Endodermal cell (in vitro differentiated cells): Measurements from ENCODE around the gene ACRBP. TPM values are rescaled to one million over a fixed set of nuclear protein-coding genes. Genes with fewer than 3 reads are reported as not detected.
"Not testable (repeated sequence)": the region's sequence is repeated elsewhere in the genome, so short reads cannot be mapped to it uniquely, and the experiment has no call there.

Source experiments
- DNase-seq: peaks from one replicate; pipeline ENCODE4 v3.0.0-alpha.2; 2017
- H3K27ac ChIP-seq: 2 replicates; pipeline ENCODE4 v1.5.1; 2013; ENCODE audit warnings: mild to moderate bottlenecking, low read depth, low read length, moderate library complexity
- H3K27me3 ChIP-seq: 2 replicates; pipeline ENCODE4 v1.6.1; 2013; ENCODE audit warnings: mild to moderate bottlenecking, low read length, moderate library complexity; ENCODE audit not compliant: insufficient read depth, control insufficient read depth, poor library complexity, severe bottlenecking
- H3K36me3 ChIP-seq: 2 replicates; pipeline ENCODE4 v1.7.0; 2013; ENCODE audit warnings: mild to moderate bottlenecking, low read length, moderate library complexity; ENCODE audit not compliant: control insufficient read depth, insufficient read depth
- H3K4me1 ChIP-seq: one replicate; pipeline ENCODE4 v1.7.0; 2013; ENCODE audit warnings: low read length; ENCODE audit not compliant: control insufficient read depth, insufficient read depth
- H3K4me3 ChIP-seq: 2 replicates; pipeline ENCODE4 v1.5.1; 2013; ENCODE audit warnings: mild to moderate bottlenecking, low read length, moderate library complexity
- H3K9ac ChIP-seq: 2 replicates; pipeline ENCODE4 v1.6.1; 2013; ENCODE audit warnings: mild to moderate bottlenecking, low read length, moderate library complexity; ENCODE audit not compliant: poor library complexity, severe bottlenecking; ENCODE audit errors: extremely low read depth
- H3K9me3 ChIP-seq: 2 replicates; pipeline ENCODE4 v1.6.1; 2013; ENCODE audit warnings: mild to moderate bottlenecking, low read length, moderate library complexity; ENCODE audit not compliant: control insufficient read depth
- H3K27ac Mint-ChIP-seq: 2 replicates; pipeline ENCODE4 v1.8.0; 2020; ENCODE audit warnings: mixed read lengths
- H3K27me3 Mint-ChIP-seq: 2 replicates; pipeline ENCODE4 v1.8.0; 2021; ENCODE audit warnings: mild to moderate bottlenecking, mixed read lengths; ENCODE audit not compliant: insufficient read depth
- H3K36me3 Mint-ChIP-seq: 2 replicates; pipeline ENCODE4 v1.8.0; 2020; ENCODE audit warnings: low read depth, mixed read lengths
- H3K4me1 Mint-ChIP-seq: 2 replicates; pipeline ENCODE4 v1.8.0; 2020; ENCODE audit warnings: mixed read lengths
- H3K4me3 Mint-ChIP-seq: 2 replicates; pipeline ENCODE4 v1.8.0; 2020; ENCODE audit warnings: mild to moderate bottlenecking, moderate library complexity, mixed read lengths
- H3K9me3 Mint-ChIP-seq: 2 replicates; pipeline ENCODE4 v1.8.0; 2020; ENCODE audit warnings: mild to moderate bottlenecking, mixed read lengths
- WGBS, 2 experiments: methylation state at CpG; one replicate each; pipeline versions ENCODE4 v1.1.5 to v1.1.7; 2013; ENCODE audit warnings: missing lambda C conversion rate in 2 of 2, mixed read lengths in 1 of 2; ENCODE audit not compliant: insufficient coverage in 1 of 2, insufficient read length in 1 of 2; 5-methylcytosine and 5-hydroxymethylcytosine counted together
- total RNA-seq, 2 donors: library from RNA; stranded (reverse); fragmentation: NEBNext Ultra II Directional in 1 of 2; extraction: Animal tissue kit (Norgen Biotek cat#: 25700) in 1 of 2; gene quantifications; 2 replicates in 1 of 2; 3 replicates in 1 of 2; pipeline ENCODE4 v1.2.1, GENCODE V29; 2021
- TF ChIP-seq, protein P1 (sequence below): fragments of 200-600 bp; sonication (generic); conservative IDR thresholded peaks from 2 replicates; pipeline ENCODE4 v1.5.0; 2021; ENCODE audit warnings: antibody characterized with exemption, mild to moderate bottlenecking

ACRBP gene
- total RNA-seq, 2 donors from 2014 or later = 1.9 to 3.9 TPM

DNA sequence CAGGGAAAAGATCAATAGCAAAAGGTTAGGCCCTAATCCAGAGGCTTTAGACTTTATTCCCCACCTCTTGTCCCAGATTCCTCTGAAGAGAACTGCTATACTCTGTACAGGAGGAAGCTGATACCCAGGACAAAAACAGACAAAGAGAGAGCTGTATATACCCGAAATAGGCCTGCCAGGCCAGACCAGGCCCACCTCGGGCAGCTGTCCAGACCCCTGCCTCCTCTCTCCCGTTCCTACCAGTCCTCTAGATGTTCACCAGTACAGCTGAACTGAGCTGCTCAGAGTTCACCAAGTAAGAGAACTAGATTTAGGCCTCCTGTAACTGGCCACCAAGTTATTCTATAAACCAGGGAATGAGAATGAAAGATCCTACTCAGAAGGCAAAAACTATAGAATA, 44.7 kb downstream of the ACRBP start:
- Histone ChIP-seq H3K4me3 (no peak overlapping the region), H3K36me3 (peaks cover 76% of the 10 kb centered on the region), H3K27me3 (no peaks in the 10 kb centered on the region), H3K27ac (no peak overlapping the region), H3K9me3 (no peaks in the 10 kb centered on the region), H3K9ac (no peak overlapping the region), H3K4me1 (peaks cover 4% of the 10 kb centered on the region)
- TF ChIP-seq, protein P1, sequence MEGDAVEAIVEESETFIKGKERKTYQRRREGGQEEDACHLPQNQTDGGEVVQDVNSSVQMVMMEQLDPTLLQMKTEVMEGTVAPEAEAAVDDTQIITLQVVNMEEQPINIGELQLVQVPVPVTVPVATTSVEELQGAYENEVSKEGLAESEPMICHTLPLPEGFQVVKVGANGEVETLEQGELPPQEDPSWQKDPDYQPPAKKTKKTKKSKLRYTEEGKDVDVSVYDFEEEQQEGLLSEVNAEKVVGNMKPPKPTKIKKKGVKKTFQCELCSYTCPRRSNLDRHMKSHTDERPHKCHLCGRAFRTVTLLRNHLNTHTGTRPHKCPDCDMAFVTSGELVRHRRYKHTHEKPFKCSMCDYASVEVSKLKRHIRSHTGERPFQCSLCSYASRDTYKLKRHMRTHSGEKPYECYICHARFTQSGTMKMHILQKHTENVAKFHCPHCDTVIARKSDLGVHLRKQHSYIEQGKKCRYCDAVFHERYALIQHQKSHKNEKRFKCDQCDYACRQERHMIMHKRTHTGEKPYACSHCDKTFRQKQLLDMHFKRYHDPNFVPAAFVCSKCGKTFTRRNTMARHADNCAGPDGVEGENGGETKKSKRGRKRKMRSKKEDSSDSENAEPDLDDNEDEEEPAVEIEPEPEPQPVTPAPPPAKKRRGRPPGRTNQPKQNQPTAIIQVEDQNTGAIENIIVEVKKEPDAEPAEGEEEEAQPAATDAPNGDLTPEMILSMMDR = no peak
- no peaks in the 10 kb centered on the region for H3K9me3 Mint-ChIP-seq
- peaks cover 75% of the 10 kb centered on the region for H3K36me3 Mint-ChIP-seq
- DNase-seq = no peak
- H3K4me3 Mint-ChIP-seq = no peak overlapping the region
- WGBS, 2 experiments = 94 to 100% methylated on average over 3 of the region's 3 CpGs
- H3K4me1 Mint-ChIP-seq = peaks cover 30% of the 10 kb centered on the region
- no peaks in the 10 kb centered on the region for H3K27me3 Mint-ChIP-seq
- peak overlapping the region; percentile 1 for H3K27ac Mint-ChIP-seq

DNA sequence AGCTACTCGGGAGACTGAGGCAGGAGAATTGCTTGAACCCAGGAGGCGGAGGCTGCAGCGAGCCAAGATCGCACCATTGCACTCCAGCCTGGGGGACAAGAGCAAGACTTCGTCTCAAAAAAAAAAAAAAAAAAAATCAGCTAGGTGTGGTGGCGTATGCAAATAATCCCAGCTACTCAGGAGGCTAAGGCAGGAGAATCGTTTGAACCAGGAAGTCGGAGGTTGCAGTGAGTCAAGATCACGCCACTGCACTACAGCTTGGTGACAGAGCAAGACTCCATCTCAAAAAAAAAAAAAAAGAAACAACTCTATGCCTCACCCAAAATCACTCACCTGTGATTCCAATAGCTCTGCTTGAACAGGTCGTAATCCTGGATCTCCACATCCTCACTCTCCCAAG, 51.6 kb downstream of the ACRBP start:
- not testable (repeated sequence) for H3K4me3 ChIP-seq, H3K4me1 Mint-ChIP-seq, H3K4me1 ChIP-seq, H3K27me3 ChIP-seq, H3K27ac ChIP-seq, H3K4me3 Mint-ChIP-seq, H3K9me3 Mint-ChIP-seq, DNase-seq, H3K9me3 ChIP-seq, H3K27me3 Mint-ChIP-seq, H3K9ac ChIP-seq
- Mint-ChIP-seq H3K36me3 (peaks cover 84% of the 10 kb centered on the region), H3K27ac (peak overlapping the region; percentile 19)
- WGBS, 2 experiments = 94 to 96% methylated on average over 7 to 10 of the region's 10 CpGs
- H3K36me3 ChIP-seq = peaks cover 85% of the 10 kb centered on the region

DNA sequence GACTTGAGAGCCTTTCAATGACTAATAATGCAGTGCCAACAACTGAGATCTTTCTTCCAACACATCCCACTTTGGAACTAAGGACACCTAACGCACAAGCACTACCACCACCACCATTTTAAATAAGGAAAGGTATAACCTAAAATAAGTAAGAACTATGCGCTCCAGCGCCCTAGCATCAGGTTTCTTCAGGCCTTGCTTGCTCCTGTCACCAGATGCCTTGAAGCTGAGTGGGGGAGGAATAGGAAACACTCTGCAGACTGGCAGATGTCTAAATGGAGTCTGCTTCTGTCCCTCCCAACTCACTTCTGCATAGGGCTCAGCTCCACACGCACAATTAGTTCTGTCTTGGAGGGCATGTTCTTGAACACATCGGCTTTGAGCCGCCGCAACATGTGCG, 55.1 kb downstream of the ACRBP start:
- no peaks in the 10 kb centered on the region for H3K27me3 Mint-ChIP-seq
- H3K4me1 Mint-ChIP-seq = no peaks in the 10 kb centered on the region
- H3K36me3 Mint-ChIP-seq = peaks cover 88% of the 10 kb centered on the region
- no peaks in the 10 kb centered on the region for H3K4me1 ChIP-seq
- H3K27me3 ChIP-seq = no peaks in the 10 kb centered on the region
- DNase-seq = no peak
- no peaks in the 10 kb centered on the region for H3K9me3 Mint-ChIP-seq
- no peak overlapping the region for H3K27ac Mint-ChIP-seq
- no peak overlapping the region for H3K4me3 ChIP-seq
- TF ChIP-seq, protein P1 = no peak
- H3K27ac ChIP-seq = no peak overlapping the region
- H3K9ac ChIP-seq = no peak overlapping the region
- H3K9me3 ChIP-seq = no peaks in the 10 kb centered on the region
- H3K36me3 ChIP-seq = peaks cover 89% of the 10 kb centered on the region
- no peak overlapping the region for H3K4me3 Mint-ChIP-seq
- 98 to 100% methylated on average over 5 to 8 of the region's 8 CpGs for WGBS, 2 experiments

Other genes with a start within 250 kb of the ACRBP start
- gene CD27, start 202.5 kb downstream of the ACRBP start, total RNA-seq = under 1 TPM in 1 of 2 donors, not detected in 1; 0.44 TPM
- gene TAPBPL, start 195.4 kb downstream of the ACRBP start, total RNA-seq = 1 to 10 TPM in 1 of 2 donors, under 1 TPM in 1; 0.55 to 1.4 TPM
- gene VAMP1, start 176.8 kb downstream of the ACRBP start, total RNA-seq = 10 to 100 TPM in 1 of 2 donors, 1 to 10 TPM in 1; 5.6 to 17.8 TPM
- gene MRPL51, start 154.2 kb downstream of the ACRBP start, total RNA-seq = 100 to 1,000 TPM; 196 to 450 TPM
- 100 to 1,000 TPM in 1 of 2 donors, 10 to 100 TPM in 1; 90.3 to 150 TPM for gene NCAPD2, start 153.3 kb downstream of the ACRBP start, total RNA-seq
- gene GAPDH, start 112.9 kb downstream of the ACRBP start, total RNA-seq = 1,000 to 10,000 TPM; 2,848 to 5,273 TPM
- gene IFFO1, start 91.4 kb downstream of the ACRBP start, total RNA-seq = 10 to 100 TPM; 10.9 to 30.7 TPM
- gene NOP2, start 79.1 kb downstream of the ACRBP start, total RNA-seq = 100 to 1,000 TPM in 1 of 2 donors, 10 to 100 TPM in 1; 51.6 to 135 TPM
- 100 to 1,000 TPM; 276 to 385 TPM for gene CHD4, start 40.1 kb downstream of the ACRBP start, total RNA-seq
- under 1 TPM; 0.24 to 0.73 TPM for gene LPAR5, start 11.5 kb downstream of the ACRBP start, total RNA-seq
- gene ING4, start 15.7 kb upstream of the ACRBP start, total RNA-seq = 10 to 100 TPM; 30.5 to 60.3 TPM
- gene ZNF384, start 41.9 kb upstream of the ACRBP start, total RNA-seq = 100 to 1,000 TPM in 1 of 2 donors, 10 to 100 TPM in 1; 74.4 to 146 TPM
- gene PIANP, start 53.4 kb upstream of the ACRBP start, total RNA-seq = 1 to 10 TPM; 2.6 to 7.1 TPM
- gene COPS7A, start 76.6 kb upstream of the ACRBP start, total RNA-seq = 10 to 100 TPM; 43.3 to 69.2 TPM
- 100 to 1,000 TPM; 219 to 393 TPM for gene MLF2, start 105.7 kb upstream of the ACRBP start, total RNA-seq
- 100 to 1,000 TPM; 637 to 888 TPM for gene PTMS, start 118.9 kb upstream of the ACRBP start, total RNA-seq
- gene LAG3, start 125.1 kb upstream of the ACRBP start, total RNA-seq = 1 to 10 TPM; 1.9 to 7.3 TPM
- gene CD4, start 142.1 kb upstream of the ACRBP start, total RNA-seq = 1 to 10 TPM in 1 of 2 donors, under 1 TPM in 1; 0.77 to 1.3 TPM
- gene GPR162, start 174.4 kb upstream of the ACRBP start, total RNA-seq = 10 to 100 TPM; 14.7 to 15.0 TPM
- 10 to 100 TPM; 58.4 to 63.1 TPM for gene P3H3, start 181.0 kb upstream of the ACRBP start, total RNA-seq
- 10 to 100 TPM; 10.0 to 17.1 TPM for gene GNB3, start 193.5 kb upstream of the ACRBP start, total RNA-seq
- 10 to 100 TPM; 53.1 to 63.9 TPM for gene CDCA3, start 203.9 kb upstream of the ACRBP start, total RNA-seq
- gene USP5, start 204.7 kb upstream of the ACRBP start, total RNA-seq = 100 to 1,000 TPM; 120 to 257 TPM
- 1,000 to 10,000 TPM in 1 of 2 donors, 100 to 1,000 TPM in 1; 805 to 1,294 TPM for gene TPI1, start 220.1 kb upstream of the ACRBP start, total RNA-seq
- gene SPSB2, start 225.9 kb upstream of the ACRBP start, total RNA-seq = 10 to 100 TPM; 34.6 to 36.5 TPM